GM19043 (cell line): ENCODE data around the gene OR51A7.
"Not testable (repeated sequence)": the region's sequence is repeated elsewhere in the genome, so short reads cannot be mapped to it uniquely, and the experiment has no call there.

Experiments used
- ATAC-seq: cut with Tn5 transposase; IDR thresholded peaks from one replicate; pipeline ENCODE4 v1.9.1; 2021; ENCODE audit warnings: low read depth; ENCODE audit not compliant: unreplicated experiment

The OR51A7 gene

DNA sequence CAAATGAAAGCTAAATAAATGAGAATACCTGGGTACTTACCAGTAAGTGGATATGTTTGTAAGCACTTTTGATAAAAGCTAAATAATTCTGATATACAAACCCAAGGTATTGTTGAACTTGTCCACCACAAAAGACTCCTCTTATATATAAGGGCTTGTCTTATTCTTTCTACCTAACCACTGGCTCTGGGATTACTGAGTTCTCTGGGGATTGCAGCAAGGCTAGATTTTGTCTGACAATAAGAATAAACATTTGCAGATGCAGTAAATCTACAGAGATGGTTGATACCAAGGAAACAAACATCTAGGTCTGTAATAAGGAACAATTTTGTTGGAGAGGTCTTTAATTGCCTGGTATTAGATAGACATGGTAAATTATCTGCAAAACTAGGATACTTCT, 43.9 kb downstream of the OR51A7 start, which contains the start of gene OR51A4:
Gene OR51A4 (minus strand): TSS at position 101 of the 400 bp plus-strand sequence. CDS start 505 bp downstream, outside the sequence.
- no peak for ATAC-seq

DNA sequence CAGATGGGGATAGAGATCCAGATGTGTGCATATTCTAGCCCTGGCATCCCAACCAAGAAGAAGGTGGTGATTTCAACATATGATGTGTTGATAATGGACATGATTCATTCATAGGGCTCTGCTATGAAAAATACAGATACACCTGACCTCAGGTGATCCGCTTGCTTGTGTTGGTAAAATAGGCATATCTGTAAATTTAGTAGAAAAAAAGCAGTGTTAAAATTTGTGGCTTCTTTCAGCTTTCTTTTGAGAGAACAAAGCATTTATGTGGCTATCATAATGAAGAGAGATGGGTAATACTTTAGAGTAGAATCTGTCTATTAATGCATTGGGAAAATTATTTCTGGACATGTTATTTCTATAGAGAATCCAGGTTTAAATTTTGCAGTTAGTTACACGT, 52.0 kb downstream of the OR51A7 start, which contains the start of gene OR51A2:
Gene OR51A2 (minus strand): TSS at position 101 of the 400 bp plus-strand sequence. CDS start 0 bp downstream, at position 101.
- not testable (repeated sequence) for ATAC-seq

DNA sequence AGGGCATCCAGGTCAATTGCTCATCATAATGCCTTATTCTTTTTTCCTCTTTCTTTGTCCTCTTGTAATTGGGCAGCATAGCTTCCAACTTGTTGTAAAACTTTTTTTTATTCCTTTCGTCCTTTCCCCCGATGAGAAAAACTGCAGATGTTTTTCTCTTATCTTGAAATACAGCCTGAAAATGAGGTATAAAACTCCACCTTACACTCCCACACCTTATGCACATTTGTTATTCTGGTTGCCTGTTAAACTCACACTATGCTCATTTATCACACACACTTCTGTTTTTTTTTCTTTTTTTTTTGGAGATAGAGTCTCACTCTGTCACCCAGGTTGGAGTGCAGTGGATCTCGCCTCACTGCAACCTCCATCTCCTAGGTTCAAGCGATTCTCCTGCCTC, 53.8 kb downstream of the OR51A7 start:
- no peak for ATAC-seq
